GM20000 (cell line): ENCODE data around the gene ZNF248.
"Not testable (repeated sequence)": the region's sequence is repeated elsewhere in the genome, so short reads cannot be mapped to it uniquely, and the experiment has no call there.

Experiments used
- DNase-seq: peaks from one replicate; pipeline ENCODE4 v3.0.0; 2012; ENCODE audit warnings: low spot score
- TF ChIP-seq, protein P1 (sequence below): IDR thresholded peaks from 2 replicates; pipeline ENCODE4 v1.5.1; 2012; ENCODE audit warnings: mild to moderate bottlenecking, control low read depth; ENCODE audit errors: extremely low read depth, missing control alignments

Gene ZNF248

DNA sequence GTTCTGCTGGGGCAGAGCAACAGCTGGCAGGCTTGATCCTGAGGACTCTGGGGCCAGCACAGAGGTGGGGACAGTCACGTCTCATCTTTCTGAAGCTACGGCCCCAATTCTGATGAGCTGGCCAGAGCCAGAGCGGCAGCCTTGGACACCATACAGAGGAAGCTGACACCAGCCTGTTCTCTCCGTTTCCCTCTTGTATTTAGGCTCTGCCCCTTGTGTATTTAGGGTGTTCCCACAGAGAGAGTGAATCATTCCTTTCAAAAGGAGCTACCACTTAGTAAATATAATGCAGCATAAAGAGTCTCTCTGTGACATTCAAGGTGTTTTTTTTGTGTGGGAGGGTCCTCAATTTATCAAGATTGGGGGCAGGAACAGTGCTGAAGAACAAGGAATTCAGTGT is 109.2 kb downstream of the ZNF248 start:
- DNase-seq, result no peak
- TF ChIP-seq, protein P1, sequence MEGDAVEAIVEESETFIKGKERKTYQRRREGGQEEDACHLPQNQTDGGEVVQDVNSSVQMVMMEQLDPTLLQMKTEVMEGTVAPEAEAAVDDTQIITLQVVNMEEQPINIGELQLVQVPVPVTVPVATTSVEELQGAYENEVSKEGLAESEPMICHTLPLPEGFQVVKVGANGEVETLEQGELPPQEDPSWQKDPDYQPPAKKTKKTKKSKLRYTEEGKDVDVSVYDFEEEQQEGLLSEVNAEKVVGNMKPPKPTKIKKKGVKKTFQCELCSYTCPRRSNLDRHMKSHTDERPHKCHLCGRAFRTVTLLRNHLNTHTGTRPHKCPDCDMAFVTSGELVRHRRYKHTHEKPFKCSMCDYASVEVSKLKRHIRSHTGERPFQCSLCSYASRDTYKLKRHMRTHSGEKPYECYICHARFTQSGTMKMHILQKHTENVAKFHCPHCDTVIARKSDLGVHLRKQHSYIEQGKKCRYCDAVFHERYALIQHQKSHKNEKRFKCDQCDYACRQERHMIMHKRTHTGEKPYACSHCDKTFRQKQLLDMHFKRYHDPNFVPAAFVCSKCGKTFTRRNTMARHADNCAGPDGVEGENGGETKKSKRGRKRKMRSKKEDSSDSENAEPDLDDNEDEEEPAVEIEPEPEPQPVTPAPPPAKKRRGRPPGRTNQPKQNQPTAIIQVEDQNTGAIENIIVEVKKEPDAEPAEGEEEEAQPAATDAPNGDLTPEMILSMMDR, result no peak

DNA sequence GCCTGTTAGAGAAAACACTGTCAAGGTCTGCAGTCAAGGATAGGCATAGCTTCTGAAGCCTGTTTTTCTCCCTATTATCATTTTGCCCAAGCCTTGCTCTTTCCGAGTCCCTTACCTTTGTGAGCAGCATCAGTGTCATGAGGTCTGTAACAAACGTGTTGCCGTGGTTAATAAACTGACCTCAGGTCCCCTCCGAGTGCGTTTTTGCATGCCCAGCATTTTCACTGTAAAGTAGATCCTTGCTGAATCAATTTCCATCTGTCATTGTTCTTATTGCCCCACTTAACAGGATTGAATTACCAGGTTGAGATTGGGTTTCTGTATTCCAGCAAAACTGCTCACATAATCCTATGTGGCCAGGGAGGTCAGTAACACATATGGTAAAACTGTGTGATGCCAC is 110.3 kb downstream of the ZNF248 start:
- no peak for DNase-seq
- TF ChIP-seq, protein P1, result no peak

DNA sequence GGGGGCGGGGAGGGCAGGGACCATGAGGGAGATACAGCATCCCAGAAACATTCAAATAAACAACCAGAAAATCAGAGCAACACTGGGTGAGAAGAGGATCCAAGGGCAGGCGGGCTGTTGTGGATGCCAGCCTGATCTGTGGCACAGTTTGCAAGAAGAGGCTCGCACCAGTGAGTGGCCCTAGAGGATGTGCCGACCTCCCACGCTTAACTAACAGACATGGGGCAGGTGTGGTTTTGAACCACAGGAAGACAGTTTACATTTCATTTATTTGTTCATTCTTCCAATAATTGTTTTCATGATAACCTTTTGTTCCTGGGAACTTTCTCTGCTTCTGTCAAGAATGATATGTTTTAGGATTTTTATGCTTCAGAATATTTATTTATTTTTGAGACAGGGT is 115.6 kb downstream of the ZNF248 start:
- TF ChIP-seq, protein P1, result no peak
- DNase-seq, result no peak

DNA sequence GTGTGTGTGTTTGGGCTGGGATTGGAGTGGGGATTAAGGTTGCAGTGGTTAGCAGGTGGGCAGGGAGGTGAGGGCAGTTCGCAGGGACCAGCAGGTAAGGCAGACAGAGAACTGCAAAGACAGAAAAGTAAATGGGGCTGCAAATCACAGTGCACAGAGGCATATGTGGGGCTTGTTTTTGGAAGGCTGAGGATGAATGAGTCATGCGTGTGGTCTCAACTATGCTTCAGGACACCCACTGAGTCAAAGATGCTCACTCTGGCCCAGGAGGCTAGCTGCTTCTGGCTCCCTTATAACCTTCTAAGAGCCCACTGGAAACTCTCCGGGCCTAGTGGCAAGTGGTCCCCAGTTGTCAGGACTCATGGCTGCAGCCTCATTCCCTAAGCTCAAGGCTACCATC is 118.2 kb downstream of the ZNF248 start:
- DNase-seq, result no peak
- TF ChIP-seq, protein P1, result no peak

DNA sequence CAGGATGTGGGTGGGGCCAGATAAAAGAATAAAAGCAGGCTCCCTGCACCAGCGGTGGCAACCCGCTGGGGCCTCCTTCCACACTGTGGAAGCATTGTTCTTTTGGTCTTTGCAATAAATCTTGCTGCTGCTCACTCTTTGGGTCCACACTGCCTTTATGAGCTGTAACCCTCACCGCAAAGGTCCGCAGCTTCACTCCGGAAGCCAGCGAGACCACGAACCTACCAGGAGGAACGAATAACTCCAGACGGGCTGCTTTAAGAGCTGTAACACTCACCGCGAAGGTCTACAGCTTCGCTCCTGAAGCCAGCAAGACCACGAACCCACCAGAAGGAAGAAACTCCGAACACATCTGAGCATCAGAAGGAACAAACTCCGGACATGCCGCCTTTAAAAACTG is 119.2 kb downstream of the ZNF248 start:
- not testable (repeated sequence) for DNase-seq

DNA sequence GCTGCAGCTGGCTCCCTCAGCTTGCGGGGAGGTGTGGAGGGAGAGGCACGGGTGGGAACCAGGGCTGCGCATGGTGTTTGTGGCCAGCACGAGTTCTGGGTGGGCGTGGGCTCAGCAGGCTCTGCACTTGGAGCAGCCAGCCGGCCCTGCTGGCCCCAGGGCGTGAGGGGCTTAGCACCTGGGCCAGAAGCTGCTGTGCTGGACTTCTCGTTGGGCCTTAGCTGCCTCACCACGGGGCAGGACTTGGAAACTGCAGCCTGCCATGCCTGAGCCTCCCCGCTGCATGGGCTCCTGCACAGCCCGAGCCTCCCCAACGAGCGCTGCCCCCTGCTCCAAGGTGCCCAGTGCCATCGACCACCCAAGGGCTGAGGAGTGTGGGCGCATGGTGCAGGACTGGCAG is 120.1 kb downstream of the ZNF248 start:
- TF ChIP-seq, protein P1, result no peak
- DNase-seq, result no peak

DNA sequence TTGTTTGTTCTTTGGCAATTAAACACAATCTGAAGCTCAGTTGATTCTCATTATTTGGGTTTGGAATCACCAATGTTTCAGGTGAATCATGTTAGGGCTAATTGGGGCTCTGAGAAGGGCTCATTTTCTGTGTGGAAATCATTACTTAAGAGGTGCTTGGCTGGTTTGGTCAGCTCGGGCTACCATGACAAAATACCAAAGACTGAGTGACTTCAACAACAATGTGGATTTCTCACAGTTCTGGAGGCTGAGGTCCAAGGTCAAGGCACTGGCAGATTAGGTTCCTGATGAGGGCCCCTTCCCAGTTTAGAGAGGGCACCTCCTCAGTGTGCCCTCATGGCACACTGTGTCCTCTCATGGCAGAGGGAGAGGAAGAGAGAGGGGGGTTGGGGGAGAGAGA is 121.3 kb downstream of the ZNF248 start:
- TF ChIP-seq, protein P1, result no peak
- DNase-seq, result no peak

DNA sequence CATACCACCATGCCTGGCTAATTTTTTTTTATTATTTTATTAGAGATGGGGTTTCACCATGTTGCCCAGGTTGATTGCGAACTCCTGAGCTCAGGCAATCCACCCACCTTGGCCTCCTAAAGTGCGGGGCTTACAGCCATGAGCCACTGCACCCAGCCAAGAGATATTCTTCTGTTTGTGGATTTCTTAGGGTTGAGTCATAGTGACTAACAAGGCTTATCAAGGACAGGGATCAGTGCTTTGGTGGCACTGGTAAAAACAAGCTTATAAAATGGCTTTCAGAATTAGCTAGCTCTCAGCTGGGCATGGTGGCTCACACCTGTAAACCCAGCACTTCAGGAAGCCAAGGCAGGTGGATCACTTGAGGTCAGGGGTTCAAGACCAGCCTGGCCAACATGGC is 122.4 kb downstream of the ZNF248 start:
- DNase-seq, result no peak
- TF ChIP-seq, protein P1, result no peak
